HG02852 (cell line): ENCODE results near the gene IGFL4.

Experiments used
- ATAC-seq: cut with Tn5 transposase; IDR thresholded peaks from one replicate; pipeline ENCODE4 v1.9.1; 2021; ENCODE audit warnings: mild to moderate bottlenecking, moderate library complexity; ENCODE audit not compliant: unreplicated experiment

Gene IGFL4

DNA sequence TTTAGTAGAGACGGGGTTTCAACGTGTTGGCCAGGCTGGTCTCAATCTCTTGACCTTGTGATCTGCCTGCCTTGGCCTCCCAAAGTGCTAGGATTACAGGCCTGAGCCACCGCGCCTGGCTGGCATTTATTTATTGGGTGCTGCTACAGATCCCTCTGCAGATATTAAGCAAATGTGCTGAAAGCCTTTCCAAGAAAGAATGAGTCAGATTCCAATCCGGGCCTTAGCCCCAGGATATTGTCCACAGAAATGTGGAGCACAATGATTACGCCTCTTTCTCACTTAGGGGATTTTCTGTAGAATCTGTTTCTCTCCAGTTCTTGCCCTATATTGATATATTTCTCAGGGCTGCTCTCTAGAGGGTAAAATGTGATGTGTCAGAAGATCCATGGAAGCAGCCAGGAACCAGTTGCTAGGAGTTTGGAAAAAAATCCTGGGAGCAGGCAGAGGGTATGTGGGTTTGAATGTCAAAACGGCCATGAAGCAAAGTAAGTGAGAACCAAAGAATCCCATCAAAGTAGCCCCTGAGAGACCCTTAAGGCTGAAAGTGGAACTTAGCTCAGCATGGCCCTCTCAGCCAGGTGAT, 24.8 kb upstream of the IGFL4 start:
- no peak for ATAC-seq

DNA sequence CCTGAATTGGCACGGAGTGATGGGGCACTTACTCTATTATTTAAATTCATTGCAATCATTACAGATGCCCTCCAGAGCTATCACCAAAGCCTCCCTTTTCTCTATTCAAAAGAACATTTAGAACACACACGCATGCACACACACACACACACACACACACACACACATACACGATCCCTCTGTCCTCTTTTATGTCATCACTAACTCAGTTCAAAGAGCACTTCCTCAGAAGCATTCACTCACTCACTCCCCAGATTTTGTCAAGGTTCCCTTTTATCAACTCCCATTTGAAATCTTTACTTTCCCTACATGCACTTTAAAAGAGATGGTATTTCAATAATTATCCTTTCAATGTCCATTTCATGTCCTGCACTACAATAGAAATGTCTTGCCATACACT, 22.4 kb upstream of the IGFL4 start:
- ATAC-seq: no peak

DNA sequence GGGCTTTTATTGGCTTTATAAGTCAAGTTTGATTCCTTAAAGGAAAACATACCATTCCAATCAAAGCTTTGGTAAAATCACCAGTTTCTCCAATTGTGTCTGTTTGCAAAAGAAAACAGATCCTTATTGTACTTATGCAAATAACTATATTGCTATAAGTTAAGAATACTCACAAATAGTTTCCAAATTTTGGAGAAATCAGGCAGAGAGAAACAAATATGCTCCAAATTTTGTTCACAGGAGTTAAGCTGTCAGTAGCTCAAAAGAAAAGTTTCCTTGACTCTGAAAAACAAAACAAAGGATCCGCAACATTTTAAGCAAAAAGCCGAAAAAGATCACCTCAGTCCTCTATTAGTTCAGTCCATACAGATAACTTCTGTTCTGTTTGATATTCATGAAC, 19.2 kb upstream of the IGFL4 start:
- ATAC-seq: no peak

DNA sequence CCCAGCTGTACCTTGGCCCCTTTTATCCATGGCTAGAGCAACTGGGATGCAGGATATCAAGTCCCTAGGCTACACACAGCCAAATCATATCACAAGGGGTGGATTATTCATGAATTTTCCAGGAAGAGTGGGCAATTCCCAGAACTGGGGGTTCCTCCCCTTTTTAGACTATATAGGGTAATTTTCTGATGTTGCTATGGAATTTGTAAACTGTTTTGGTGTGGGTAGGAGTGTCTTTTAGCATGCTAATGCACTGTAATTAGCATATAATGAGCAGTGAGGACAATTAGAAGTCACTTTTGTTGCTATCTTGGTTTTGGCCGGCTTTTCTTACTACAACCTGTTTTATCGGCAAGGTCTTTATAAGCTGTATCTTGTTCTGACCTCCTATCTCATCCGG, 18.0 kb upstream of the IGFL4 start:
- ATAC-seq: no peak

DNA sequence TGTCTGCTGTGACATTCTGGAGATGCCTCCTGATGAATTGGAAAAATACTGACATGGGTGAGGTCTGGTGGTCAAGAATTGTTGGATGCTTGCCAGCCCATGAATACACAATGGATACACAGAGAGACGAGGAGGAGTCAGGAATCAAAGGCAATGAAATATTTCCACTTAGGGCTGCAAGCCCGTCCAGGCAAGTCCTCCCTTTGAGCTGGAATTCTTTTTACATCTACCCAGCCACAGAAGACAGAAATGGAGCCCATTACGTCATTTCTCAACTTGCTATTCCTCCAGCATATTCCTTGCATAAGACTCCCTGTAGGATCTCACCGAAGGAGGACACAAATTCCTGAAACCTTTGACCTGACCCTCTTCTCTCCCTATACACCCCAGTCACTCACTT, 15.7 kb upstream of the IGFL4 start:
- no peak for ATAC-seq

DNA sequence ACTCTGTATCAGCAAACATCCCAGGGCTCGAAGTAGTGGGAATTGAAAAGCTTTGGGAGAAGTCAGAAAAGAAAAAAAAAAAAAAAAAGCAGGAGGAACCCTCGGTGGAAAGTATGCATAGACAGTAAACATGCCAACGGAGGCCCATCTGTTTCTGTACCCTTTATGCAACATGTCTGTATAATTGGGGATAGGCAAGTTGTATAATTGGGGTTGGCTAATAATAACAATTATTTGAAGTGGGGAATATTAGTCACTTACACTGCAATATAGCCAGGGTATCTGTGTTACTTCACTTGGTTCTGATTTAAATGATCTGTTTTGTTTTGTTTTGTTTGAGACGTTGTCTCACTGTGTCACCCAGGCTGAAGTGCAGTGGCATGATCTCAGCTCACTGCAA, 12.1 kb upstream of the IGFL4 start:
- ATAC-seq: no peak

DNA sequence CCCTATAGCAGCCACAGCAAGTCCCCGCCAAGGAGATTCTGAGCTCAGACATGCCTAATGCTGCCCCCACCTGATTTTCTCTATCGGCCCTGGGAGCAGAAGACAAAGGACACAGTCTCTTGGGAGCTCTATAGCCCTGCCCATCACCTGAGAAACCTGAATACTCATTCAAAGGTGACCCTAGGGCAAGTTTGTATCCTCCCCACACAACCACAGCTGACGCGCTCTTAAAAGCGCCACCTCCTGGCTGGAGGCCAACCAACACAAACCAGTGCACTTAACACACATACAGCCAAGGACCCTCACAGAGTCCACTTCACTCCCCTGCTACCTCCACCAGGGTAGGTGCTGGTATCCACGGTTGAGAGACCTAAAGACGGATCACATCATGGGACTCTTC, 8.8 kb upstream of the IGFL4 start:
- ATAC-seq: no peak

DNA sequence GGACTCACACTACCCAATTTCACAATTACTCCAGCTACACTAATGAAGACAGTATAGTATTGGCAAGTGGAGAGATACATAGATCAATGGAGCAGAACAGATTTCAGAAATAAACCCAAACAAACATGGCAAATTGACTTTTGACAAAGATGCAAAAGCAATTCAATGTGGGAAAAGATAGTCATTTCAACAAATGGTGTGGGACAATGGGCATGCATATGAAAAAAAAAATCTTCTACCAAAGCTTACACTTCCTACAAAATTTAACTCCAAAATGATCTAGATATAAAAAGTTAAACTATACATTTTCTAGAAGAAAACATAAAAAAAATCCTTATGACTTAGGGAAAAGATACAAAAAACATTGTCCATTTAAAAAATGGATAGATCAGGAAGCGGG, 2.7 kb upstream of the IGFL4 start:
- ATAC-seq: no peak

DNA sequence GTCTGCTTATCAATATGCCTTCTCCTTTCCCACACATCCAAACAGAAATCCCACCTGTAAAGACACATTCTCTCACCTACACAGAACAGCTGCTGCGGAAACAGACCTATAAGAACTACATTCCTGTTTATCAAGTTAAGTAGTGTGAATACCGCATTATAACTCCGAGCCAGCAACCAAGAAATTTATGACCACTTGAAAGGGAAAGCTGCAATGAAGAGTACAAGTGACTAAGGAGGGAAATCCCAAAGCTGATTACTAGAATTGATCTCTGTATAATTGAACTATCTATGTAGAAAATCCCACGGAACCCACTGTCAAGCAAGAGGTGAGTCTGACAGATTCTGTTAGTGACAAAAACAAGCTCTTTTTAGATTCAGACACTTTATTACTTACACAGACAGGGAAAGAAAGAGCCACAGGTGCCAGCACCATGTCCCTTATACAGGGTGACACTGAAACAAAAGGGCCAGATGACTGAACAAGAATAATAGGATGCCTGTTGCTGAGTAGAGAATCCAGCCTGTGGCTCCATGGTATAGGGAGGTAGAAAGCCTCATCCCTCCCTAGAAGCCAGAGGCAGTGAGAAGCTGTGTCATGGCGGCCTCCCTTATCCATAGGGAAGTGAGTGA, 1.6 kb upstream of the IGFL4 start:
- no peak for ATAC-seq

DNA sequence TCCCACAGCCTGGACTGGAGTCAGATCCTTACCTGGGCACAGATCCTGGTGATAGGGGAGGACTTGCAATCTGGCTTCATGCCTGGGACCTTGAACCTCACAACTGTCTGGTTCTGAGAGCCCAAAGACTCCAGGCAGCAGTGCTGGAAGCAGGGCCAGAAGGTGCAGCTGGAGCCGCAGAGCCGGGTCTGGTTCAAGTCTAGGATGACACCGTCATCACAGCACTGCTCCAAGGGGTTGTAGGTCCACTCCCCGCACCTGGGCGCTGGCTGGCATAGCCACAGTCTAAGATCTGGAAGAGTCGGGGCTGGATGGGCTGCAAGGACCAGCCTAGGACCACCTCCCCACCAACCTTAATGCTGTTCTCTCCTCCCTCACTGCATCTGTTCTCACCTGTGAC, 677 bp downstream of the IGFL4 start:
- no peak for ATAC-seq

DNA sequence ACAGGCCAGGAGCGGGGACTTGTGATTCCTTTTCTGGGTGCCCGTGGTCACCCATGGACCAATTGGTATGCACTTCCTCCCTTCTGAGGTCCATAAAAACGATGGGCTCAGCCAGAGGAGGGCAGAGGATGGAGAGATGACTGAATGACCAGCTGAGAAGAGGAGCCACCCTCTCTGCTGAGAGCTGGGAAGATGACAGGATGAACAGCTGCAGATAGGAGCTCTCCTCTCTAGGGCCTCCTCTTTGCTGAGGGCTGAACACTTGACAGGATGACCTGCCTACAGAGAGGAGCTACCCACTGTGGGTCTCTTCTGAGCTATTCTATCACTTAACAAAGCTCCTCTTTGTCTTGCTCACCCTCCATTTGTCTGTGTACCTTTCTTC, 4.1 kb downstream of the IGFL4 start:
- ATAC-seq: no peak

DNA sequence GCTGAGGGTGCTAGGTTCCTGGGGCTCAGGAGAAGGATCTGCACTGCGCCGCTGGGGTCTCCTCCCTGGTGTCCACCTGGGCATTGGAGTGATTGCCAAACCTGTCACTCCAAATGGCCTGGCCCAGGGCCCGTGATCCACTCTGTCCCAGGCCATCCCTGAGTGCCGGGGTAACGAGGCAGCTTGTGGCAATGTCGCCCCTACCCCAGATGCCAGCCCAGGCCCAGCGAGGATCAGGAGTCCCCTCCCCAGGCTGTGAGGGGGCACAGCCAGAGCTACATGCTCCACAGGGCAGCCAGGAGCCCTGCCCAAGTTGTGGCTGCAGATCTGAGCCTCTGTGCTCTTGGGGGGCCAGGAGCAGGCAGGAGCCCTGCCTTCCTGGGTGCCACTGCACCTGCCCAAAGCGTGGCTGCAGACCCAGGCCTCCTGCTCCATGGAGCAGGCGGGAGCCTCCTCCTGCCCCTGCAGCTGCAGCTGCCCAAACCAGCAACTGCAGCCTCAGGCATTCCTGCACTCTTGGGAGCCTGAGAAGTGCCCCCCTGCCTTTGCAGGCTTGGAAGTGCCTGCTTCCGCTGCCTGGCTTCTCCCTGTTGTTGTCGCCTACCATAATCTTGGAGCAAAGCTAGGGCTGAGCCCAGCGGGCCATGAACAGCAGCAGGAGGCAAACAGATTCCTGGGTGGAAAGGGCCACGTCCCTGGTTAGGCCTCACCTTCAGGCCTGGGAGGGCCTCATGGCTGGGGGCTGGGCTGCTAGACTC, 4.6 kb downstream of the IGFL4 start:
- ATAC-seq: no peak

DNA sequence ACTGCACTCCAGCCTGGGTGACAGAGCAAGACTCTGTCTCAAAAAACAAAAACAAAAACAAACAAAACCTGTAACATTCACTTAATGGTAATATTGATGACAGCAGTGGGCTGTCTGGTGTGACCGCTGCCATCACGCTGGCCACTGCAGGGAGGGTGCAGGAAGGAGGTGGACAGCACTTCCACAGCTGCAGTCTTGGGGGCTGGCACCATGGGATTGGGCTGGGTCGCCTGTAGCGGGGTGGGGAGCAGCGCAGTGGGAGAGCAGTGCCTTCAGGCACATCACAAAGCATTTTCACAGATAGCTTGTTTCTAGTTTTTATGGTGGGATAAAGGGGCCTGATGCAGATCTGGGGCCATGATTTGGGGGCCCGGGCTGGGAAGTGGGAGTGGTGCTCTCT, 5.3 kb downstream of the IGFL4 start:
- no peak for ATAC-seq

DNA sequence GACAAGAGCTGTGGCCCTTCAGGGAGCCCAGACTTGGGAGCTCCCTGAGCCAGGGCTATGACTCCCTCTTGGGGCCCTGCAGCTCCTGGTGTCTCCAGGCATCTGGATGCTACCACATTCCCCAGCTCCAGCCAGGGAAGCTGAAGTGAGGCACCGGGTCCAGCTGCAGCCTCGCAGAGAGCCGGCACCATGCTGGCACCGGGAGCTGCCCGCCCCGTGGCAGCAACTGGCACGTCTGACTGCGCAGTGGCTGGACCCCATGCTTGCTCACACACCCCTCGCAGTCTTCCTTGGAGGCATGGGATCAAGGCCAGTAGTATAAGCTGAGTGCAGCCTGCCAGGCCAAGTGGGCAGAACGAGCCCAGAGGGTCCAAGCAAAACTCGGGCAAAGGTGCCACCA, 7.4 kb downstream of the IGFL4 start:
- no peak for ATAC-seq

DNA sequence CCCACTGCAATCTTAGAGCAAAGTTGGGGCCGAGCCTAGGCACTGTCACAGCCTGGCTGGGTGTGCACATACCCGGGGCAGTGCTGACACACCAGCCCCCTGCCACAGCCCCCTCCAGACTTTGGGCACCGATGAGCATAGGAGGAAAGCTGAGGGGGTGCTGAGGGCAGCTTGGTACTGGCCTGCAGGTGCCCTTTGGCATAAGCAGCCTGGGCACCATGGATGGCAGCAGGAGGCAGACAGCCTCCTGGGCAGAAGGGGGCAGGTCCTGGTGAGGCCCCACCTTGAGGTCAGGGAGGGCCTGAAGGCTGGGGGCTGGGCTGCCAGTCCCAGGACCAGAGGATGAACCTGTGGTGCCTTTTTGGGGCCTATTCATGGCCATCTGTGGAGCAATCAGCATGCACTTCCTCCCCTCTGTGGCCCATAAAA, 8.2 kb downstream of the IGFL4 start:
- no peak for ATAC-seq

DNA sequence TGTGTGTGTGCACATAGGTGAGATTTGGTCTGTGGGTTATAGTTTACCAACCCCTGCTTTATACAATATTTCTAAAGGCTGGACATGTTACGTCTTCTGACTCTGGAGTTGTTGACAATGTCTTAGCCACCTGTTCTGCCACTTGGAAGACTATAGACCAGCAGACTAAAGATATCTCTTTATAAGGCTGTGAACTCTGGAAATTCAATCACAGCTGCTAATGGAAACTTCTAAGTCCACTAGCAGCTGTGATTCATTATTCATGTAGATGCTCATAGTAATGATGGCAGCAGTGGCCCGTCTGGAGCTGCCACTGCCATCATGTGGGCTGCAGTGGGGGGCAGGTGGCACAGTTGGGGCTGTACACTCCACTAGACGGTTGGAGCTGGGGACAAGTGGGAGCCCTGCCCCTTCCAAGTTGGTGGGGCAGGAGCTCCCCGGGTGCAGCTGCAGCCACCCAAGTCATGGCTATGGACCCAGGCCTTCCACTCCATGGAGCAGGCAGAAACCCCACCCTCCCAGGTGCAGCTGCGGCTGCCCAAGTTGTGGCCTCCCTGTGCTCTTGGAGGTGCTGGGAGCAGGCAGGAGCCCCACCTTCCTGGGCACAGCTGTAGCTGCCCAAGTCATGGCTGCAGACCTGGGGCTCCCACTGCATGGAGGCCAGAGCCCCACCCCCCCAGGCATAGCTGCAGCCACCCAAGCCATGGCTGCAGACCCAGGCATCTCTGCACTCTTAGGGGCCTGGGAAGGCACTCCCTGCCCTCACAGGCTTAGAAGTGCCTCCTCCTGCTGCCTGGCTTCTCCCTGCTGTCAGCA, 8.8 kb downstream of the IGFL4 start:
- no peak for ATAC-seq

DNA sequence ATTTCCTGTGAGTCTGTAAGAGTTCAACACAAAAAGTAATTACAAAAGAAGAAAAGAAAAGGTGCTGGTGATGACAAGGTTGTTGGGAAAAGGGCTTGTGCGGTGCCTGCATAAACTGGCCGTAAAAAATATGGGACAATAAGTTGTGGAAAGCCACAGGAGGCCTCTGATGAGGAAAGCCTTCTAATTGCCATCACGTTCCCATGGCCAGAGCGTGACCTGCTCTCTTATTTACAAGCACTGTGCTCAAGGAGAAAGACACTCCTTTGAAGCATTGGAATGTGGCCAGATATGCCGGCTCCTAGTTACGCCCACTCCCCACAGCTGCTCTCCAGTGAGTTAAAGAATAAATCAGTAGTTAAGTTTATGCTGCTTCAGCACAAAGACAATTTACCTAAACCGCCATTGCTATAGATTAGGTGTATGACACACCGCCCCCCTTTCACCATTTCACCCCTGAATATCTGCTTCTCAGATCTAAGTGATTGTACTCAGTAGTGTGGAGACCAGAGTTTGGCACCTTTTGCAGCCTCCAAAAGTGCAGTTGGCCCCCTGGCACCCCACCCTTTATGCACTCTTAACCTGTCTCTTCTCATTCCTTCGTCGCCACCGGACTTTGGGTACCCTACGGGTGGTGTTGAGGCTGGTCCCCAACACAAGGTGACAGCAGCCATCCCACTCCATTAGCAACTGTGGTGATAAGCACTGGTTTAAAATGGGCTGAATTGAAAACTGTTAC, 9.8 kb downstream of the IGFL4 start:
- ATAC-seq: no peak

DNA sequence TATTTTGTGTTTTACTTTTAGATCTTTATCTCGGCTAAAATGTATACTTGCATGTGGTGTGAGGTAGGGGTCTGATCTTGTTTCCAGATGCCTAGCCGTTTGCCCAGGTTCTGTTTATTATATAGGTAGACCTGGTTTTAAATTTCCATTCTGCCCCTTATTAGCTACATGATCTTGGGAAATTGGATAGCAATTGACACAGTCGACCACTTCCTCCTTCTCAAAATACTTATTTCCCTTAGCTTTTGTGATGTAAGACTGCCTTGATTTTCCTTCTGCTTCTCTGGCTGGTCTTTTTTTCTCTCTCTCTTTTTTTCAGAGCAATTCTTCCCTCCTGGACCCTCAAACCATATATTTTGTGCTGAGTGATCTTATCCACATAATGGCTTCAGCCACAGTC, 15.0 kb downstream of the IGFL4 start:
- no peak for ATAC-seq

DNA sequence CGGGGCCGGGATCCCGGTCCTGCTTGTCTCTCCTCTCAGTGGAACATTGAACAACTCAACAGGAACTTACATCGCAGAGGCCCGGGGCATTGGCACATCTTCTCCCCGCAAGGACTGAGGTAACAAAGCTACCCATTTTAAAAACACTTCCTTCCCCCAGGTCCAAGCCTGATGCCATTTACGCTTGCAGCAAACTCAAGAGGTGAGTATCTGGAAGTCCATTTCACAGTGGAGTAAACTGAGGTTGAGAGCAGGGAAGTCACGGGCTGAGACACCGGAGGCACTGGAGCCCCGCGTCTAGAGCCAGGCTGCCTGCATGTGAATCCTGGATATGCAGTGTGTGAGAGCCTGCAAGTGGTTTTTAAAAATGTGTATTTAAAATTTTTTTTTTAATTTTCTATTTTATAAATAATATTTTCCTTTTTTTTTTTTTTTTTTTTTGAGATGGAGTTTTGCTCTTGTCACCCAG, 17.5 kb downstream of the IGFL4 start:
- no peak for ATAC-seq

DNA sequence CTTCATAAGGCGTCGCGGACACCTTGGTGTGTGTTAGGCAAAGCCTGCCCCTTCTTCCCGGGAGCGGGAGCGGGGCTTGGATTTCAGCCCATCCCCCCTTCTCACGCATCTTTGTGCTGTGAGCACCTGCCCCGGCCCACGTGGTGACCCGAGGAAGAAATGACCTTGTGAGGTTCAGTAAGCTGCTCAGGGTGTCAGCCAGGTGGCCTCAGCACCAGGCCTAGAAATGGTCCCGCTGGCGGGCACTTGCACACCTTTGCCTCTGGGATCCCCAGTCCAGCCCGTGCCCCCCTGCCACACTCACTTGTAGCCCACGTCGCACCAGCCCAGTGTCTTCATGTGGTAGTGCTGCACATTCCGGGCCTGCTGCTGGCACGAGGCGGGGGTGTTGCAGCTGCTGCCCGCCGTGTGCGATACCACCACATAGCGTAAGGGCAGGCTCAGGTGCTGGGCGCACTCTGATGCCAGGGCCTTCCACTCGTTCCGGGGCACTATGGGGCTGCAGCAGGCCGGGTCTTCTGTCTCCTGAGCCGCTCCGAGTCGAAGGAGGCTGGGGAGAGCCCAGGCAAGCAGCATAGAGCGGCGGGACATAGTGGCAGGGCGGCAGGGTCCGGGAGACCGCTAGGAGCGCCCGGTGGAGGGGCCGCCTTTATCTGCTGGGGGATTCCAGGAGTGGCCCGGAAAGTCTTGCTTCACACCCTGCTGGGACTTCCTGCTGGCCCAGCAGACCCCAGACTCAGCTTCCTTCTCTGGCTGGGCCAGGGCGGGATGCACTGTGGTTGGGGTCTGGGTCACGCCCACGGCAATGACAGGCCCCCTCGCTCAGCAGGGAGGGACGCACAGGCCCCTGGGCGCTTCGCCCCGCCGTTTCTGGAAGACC, 18.1 kb downstream of the IGFL4 start, which contains the start of gene PGLYRP1:
PGLYRP1 (minus strand) TSS at position 623 of the 880 bp plus-strand sequence; CDS start at position 591, 32 bp downstream.
- ATAC-seq: no peak
